NCI-H748 (cell line): ENCODE data around the gene MSL3B.
A peak's percentile ranks its signal among the peaks of the same experiment; 100 is the strongest.

Experiments used
- DNase-seq: peaks from one replicate; lab custom pipeline; 2025; ENCODE audit not compliant: unreplicated experiment; lab: John Stamatoyannopoulos, UW

MSL3B gene

DNA sequence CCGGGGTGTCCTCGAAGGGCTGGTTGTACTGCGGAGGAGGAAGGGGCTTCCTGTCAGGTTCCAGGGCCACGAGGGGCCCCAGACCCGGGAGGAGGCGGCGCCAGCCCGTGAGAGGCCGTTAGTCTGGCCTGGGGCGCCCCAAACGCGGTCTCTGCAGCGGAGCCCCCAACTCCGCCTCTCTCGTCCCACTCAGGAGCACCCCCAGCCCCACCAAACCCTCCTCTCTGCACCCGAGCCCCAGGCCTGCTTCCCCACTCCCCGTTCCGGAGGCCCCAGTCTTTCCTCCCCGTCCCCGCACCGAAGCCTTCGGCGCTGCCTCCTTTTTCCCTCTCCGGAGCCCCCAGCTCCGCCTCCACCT, 14.3 kb downstream of the MSL3B start:
- peak; percentile 28 for DNase-seq

DNA sequence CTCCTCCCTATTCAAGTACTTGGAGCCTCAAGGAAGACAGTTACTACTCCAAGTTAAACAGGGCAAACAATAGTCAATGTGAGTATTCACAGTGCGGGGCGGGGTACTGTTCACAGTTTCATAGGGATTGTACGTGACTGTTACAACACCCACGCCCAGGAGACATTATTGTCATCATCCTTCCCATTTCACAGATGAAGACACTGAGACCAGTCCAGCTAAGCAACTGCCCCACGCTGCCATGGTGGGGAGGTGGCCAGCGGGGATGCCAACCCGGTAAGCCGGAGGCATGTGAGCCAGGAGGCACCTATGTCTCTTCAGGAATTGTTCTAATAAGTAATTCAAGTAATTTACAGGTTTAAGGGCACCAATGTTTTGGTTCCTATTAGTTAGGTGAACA, 14.8 kb downstream of the MSL3B start:
- no peak for DNase-seq

DNA sequence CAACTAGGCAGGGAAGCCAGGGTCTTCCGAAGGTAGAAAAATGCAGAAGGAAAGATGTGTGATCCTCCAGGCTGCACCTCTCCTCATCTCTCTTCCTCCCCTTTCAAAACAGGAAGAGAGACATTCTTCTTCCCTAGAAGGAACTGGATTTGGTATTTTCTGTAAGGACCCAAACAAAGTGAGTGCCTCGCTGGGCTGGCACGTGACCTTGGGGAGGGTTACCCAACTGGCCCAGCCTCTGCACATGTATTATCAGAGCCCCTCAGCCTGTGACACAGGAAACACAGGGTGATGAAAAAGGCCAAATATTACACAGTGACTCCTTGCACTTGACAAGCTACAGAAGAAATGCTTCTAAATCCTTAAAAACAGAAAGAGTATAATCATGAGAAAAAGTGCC, 16.1 kb downstream of the MSL3B start:
- DNase-seq: no peak

DNA sequence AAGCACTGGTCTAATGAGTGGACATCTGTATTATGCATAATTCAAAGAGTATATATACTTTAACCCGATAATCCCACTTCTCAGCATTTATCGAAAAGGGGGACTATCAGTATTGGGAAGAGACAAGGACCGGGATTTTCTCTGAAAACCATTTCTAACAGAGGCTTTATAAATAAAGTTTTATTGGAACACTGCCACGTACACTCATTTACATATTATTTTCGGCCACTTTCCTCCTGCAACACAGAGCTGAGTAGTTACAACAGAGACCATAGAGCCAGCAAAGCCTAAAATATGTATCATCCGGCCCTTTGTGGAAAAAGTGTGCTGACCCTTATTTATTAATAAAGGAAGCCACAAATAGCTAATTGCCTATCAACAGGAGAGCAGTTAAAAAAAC, 17.0 kb downstream of the MSL3B start:
- no peak for DNase-seq

DNA sequence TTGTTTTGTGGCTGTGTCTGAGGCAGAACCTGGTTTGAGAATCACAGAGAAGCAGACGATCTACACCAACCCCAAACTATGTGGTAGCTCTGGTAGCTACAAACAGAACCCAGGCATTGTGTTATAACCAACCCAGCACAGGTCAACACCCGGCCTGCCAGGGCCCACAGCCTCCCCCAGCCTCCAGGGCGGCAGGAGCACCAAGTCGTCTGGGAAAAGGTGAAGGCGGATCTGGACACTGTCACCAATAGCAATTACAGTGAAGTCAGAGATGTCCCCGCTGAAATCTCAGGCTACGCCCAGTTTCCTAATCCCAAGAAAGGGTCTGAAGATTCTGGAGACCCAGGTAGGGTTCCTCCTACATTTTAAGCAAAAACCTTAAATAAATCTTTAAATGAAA, 17.4 kb downstream of the MSL3B start:
- no peak for DNase-seq

DNA sequence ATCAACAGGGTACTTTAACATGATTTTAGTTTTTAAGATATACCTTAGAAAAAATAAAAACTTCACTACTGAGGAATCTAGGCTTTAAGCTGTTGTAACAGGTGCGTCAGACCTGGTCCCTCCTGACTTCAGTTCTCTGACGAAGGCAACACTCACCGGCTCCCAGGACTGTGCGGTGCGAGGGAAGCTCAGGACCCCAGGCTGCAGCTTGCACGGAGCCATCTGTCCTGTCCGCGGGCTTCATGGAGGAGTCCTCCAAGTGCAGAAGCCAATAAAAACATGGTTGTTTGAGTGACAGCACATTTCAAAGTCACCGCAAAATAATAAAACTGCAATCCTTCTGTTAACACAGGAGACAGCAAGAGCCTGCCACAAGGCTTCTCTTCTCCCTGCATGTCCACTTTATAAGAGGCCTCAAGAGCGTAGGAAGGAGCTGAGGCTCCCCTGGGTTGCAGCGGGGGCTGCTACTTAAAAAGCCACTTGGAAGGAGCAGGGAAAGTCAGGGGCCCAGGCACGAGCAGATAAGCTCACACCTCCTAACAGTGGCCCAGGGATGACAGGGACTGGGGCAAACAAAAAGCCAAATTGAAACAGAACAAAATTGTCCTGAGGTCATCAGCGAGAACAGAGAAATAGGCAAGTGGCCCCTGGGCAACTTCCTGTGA, 18.4 kb downstream of the MSL3B start:
- no peak for DNase-seq

DNA sequence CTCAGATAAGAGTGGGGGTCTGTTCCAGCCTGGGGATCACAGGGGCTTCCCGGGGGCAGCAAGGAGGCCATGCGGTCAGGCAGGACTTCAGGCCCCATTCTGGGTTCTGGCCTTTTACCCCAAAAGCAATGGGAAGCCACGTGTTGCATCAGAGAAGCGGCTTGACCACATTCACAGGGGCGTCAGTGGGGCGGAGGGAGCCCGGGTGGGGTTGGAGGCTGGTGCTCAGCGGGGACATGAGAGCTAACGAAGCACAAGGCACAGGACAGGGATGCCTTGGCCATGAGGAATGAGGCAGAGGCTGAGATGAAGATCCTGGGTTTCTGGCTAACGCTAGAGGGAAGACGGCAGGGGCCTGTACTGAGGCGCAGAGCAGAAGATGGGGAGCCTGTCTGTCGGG, 19.9 kb downstream of the MSL3B start:
- DNase-seq: no peak

DNA sequence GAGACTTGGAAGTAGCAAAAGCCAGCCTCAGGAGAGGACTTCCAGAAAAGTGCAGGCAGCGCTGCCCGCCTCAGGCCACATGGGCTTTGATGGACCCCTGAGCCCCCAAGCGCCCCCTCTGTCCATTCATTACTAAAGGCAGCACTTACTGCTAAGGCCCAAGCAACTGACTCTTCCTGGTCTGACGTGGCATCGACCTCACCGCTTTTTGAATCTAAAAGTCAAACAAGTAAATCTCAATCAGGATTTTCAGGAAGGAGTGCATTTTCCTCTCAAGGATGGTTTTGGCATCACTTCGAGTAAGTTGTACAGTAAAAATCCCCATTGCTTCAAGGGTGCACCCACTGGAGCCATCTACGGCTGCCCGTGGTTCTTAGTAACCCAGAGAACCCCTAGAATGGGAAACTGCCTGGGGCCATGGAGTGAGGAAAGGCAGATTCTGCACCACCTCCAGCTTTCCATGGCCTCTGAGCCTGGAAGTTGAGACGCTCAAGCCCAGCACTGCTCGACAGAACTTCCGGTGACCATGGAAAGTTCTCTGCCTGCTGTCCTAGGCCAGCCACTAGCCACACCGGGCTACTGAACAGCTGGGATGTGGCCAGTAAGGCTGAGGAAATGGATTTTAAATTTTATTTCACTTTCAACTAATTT, 20.8 kb downstream of the MSL3B start:
- DNase-seq: no peak

DNA sequence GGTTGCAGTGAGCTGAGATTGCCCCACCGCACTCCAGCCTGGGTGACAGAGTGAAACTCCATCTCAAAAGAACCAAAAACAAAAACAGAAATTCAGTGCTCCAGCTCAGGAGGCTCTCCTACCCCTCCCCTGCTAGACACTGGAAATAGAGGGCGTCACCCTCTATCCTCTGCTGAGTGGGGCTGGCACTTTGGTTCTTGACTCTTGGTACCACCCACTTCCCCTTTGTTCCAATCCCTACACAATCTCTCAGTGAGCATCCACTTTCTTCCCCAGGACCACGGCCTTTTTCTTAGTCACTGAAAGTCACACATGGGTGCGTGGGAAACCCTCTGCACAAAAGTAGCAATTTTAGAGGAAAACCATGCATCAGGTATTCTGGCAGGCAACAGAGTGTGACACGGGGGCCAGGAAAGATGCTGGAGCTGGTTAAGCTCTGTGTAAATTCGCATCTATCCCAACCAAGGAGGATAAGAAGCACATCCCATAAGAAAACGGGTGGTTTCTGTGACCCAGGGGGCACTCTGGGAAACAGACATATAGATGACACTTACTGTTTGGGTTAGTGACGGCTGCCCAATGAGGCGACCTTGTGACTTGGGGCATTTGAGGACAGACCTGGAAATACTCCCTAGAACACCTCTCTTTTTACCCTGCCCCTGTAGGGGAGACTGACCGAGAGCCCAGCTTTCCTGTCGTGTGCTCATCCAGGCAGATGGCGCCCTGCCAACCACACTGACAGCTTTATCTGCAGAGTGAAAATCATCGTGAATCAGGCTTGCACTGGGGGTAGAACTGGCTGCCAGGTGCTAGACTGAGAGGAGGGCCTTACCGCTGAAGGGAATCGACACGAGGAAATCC, 21.6 kb downstream of the MSL3B start:
- DNase-seq: no peak

DNA sequence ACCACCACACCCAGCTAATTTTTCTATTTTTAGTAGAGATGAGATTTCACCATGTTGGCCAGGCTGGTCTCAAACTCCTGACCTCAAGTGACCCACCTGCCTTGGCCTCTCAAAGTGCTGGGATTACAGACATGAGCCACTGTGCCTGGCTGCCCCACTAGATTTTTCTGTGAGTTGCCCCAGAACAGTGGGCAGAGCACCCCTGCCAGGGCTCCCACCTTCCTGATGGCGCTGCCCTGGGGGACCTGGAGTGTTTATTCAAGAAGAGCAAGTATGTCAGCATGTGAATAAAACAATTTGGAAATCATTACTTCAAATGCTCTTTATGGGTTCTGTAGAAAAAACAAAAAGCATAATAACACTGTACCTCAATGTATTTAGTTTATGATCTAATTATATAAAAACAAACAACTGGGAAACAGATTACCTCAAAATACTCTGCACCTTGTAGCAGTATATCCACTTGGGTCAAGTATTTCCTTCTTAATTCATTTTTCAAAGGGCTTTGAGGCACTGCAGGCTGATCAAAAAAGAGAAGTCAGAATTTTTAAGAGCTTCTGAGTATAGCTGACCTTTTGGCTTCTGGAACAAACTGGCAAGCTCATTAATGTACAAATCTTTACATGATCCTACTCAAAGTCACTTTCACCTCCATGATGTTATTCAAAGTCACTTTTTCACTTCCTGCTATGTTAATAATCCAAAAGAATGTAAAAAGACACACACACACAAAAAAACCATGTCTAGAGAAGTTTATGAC, 22.7 kb downstream of the MSL3B start:
- DNase-seq: no peak

DNA sequence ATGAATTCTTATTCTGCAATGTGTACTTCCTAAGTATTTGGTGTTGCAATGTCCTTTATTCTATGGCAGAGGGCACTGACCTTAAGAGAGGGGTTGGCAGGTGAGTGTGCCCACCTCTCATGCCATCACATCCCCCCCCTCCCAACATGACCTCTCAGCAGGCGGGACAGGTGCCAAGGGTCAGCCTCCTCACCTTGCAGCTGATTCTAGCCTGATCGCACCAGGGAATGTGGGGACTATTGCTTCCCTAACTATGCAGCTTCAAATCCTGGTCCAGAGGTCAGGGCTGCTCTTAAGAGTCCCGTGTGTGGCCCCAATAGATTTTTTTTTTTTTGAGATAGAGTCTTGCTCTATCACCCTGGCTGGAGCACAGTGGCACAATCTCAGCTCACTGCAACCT, 23.4 kb downstream of the MSL3B start:
- no peak for DNase-seq

DNA sequence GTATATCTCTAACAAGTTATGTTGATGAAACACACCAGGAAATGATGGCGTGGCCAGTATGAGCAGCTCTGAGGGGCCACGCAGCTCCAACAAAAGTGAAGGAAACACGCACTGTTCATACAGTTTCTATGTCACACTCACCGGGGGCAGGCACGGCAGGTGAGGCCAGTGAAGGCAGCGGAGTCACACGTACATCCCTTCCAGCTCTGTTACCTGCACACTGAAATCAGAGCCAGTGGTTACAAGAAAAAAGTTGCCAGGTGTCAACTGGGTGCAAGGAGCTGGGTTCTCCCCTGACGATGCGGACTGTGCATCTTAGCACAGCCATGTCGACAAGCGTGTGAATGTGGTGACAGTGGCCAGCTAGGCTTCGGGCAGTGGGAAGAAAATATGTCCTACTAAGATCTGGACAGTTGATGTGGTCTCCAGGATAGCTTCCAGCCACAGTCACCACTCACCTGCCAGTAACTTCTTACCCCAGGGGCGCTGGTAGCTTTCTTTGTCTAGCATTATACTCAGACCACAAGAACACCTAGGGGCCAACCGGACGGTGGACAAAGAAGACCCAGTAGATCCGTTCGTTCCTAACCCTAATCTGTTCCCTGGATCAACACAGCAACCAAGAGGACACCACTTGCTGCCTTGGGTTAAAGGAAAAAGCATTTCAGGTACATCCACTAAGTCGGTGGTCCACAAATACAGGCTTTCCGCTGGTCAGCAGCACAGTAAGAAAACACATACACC, 23.9 kb downstream of the MSL3B start:
- DNase-seq: no peak

DNA sequence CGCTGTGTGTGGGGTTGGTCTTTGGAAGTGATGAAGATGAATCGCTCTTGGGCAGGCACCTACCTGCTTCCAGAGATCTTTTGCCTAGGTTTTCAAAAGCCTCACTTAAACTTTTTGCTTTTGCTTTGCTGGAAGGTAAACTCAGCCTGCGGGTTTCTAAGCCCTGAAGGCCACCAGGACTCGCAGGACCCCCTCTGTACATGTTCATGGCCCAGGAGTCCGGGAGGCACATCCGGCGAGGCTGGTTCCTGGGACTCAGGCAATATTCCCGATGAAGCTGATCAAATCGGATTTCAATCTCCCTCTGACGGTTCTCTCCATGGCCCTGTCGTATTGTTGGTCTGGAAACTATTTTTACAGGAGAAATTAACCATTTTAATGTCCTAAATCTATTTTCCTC, 27.0 kb downstream of the MSL3B start:
- no peak for DNase-seq

DNA sequence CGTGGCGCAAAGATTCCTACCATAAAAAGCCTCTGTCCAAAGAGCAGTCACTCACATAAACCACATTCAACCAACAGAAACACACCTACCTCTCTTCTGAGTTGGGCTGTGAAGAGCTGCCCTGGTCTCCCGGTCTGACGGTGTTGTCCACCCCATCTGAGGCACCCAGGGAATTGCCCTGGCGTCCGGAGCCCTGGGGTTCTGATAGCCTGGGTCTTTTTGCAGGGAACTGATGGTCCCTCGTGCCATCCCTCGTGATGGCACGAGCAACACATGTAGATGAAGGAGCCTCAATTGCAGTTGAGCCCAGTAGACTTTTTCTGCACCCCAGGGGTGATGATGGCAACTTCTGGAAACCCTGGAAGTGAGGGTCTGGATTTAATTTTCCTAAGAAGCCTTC, 27.7 kb downstream of the MSL3B start:
- DNase-seq: no peak

DNA sequence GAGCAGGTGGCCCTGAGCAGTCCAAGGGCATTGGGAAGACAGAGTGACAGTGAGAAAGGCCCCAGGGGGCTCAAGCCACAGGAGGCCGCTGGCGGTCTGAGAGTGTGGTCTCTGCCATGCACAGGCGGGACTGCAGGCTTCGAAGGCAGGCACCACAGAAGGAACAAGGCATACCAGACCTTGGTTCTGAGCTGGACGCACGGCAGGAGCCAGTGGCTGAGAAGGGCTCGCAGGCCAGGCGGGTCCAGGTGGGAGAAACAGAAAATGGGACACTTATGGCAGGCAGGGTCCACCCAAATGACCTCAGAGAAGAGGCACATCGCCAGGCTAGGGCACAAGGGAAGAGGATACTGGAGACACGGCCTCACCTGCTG, 28.8 kb downstream of the MSL3B start:
- DNase-seq: no peak

DNA sequence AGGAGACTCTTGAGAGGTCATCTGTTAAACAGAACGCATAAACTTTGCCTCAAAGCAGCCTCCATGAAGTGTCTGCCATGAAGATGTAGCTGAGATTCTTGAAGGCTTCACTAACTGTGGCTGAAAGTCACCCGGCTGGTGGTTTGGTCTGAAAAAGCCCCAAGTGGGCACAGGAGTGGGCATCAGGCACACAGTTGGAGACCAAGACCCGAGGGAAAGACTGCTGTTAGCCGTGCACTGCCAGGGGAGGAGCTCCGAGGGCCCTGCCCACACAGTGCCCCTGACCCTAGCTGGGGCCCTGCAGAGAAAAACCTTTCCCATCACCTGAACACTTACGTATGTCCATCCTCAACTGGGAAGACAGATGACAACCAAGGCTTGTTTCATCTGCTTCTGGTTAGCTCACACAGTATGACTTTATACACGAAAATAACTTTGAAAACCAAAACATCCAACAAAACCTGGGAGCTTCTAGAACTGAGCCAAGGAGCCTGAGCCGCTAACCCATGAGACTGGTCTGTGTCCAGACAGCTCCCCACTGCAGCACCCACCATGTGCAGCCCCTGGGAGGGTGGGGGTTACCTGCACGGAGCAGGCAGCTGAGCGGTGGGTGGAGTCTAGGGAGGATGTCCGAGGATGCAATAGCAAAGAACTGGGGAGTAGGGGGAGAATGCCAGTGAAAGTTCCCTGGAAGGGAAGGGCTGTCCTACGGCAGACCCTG, 29.3 kb downstream of the MSL3B start:
- DNase-seq: no peak

DNA sequence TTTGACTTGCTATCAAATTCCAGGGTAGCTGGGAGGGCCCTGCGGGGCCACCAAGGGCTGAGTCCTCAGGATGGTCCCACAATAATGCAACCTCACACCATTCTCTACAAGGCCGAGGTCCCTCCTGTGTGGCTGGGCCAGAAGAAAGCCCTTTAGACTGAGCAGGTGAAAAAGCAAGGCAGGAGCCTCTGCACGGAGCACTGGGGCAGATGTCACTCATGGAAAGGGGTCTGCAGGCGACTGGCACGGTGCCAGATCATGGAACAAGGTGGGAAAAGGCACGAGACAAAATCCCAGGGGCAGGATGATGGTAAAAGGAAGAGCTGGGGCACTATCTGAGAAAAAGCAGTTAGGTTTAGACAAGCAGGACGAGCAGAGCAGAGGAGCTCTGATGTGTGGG, 29.9 kb downstream of the MSL3B start:
- DNase-seq: no peak

DNA sequence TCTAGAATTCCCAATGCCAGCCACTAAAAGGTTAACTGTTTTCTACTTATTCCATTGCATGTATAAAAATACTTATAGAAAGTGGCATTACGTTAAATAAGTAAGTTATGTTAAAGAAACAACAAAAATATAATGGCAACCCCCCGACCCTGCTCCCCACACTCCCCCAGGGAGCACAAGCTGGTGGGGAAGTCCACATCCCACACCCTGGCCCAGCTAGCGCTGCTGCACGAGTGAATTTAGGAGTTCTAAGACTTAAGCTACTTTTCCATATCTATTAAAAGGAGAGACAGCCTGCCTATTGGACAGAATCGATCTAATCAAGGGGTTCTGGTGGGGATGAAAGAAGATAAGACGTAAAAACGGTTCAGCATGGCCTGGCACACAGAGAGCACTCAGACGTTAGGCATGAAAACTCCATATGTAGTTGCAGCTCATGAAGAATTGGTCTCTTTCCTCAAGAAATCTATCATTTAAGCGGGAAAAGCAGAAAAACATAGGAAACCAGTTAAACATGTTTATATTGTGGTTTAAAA, 30.4 kb downstream of the MSL3B start:
- no peak for DNase-seq

DNA sequence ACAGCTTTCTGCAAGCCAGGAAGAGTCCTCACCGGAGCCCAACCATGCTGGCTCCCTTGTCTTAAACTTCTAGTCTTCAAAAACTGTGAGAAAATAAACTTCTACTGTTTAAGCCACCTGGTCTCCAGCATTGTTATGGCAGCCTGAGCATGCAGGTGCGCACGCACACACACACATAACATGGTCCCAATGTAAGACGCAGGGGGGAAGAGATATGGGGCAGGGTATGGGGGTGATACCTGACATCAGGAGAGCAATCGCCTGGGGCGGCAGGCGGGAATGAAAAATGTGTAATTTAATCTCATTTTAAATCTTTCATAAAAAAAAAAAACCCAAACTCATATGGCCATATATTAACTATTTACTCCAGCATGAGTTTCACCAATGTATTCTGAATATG, 31.8 kb downstream of the MSL3B start:
- DNase-seq: no peak
